Esophagus mucosa (tissue), 1 donor: Measurements from ENCODE around the gene DPYSL5. TPM values are rescaled to one million over a fixed set of nuclear protein-coding genes. Genes with fewer than 3 reads are reported as not detected.
"Not testable (repeated sequence)": the region's sequence is repeated elsewhere in the genome, so short reads cannot be mapped to it uniquely, and the experiment has no call there.

ENCODE experiments used
- ATAC-seq: fragments of 200-7000 bp; cut with Tn5 transposase; one replicate; pipeline ENCODE4 v1.9.1; 2020
- total RNA-seq: library from RNA; stranded (reverse); gene quantifications from one replicate; pipeline ENCODE4 v1.2.4, GENCODE V29; 2023
- donor health status: DM: yes; HTN: yes; CAD: no.

The DPYSL5 gene
- total RNA-seq, 1 donor from 2014 or later = not detected

- no peak for ATAC-seq
Observed at GRCh38 chr2:26875065-26875634, 27.2 kb downstream of the DPYSL5 start.

- ATAC-seq = no peak
Observed at GRCh38 chr2:26875808-26876207, 27.9 kb downstream of the DPYSL5 start.

- no peak for ATAC-seq
Observed at GRCh38 chr2:26876260-26876659, 28.3 kb downstream of the DPYSL5 start.

GRCh38 chr2:26877276-26877675, 29.3 kb downstream of the DPYSL5 start:
- ATAC-seq = no peak

- ATAC-seq = no peak
Observed at GRCh38 chr2:26880161-26880560, 32.2 kb downstream of the DPYSL5 start.

GRCh38 chr2:26880910-26881435, 33.0 kb downstream of the DPYSL5 start:
- ATAC-seq = no peak

- not testable (repeated sequence) for ATAC-seq
Observed at GRCh38 chr2:26882220-26882619, 34.3 kb downstream of the DPYSL5 start.

- ATAC-seq = no peak
Observed at GRCh38 chr2:26883956-26884355, 36.0 kb downstream of the DPYSL5 start.

GRCh38 chr2:26884486-26884885, 36.6 kb downstream of the DPYSL5 start:
- no peak for ATAC-seq

- no peak for ATAC-seq
Observed at GRCh38 chr2:26885651-26886329, 37.9 kb downstream of the DPYSL5 start.

GRCh38 chr2:26886736-26887135, 38.8 kb downstream of the DPYSL5 start:
- ATAC-seq = no peak

- ATAC-seq = no peak
Observed at GRCh38 chr2:26887151-26887550, 39.2 kb downstream of the DPYSL5 start.

GRCh38 chr2:26889796-26890195, 41.9 kb downstream of the DPYSL5 start:
- ATAC-seq = no peak

- ATAC-seq = no peak
Observed at GRCh38 chr2:26890341-26891000, 42.5 kb downstream of the DPYSL5 start.

- ATAC-seq = no peak
Observed at GRCh38 chr2:26892133-26892532, 44.2 kb downstream of the DPYSL5 start.

GRCh38 chr2:26892922-26893524, 45.1 kb downstream of the DPYSL5 start:
- ATAC-seq = no peak

- no peak for ATAC-seq
Observed at GRCh38 chr2:26894136-26894535, 46.2 kb downstream of the DPYSL5 start.

- no peak for ATAC-seq
Observed at GRCh38 chr2:26897807-26898479, 50.0 kb downstream of the DPYSL5 start.

- ATAC-seq = no peak
Observed at GRCh38 chr2:26898480-26899078, 50.6 kb downstream of the DPYSL5 start.

- ATAC-seq = no peak
Observed at GRCh38 chr2:26899500-26900164, 51.7 kb downstream of the DPYSL5 start.

GRCh38 chr2:26900831-26901321, 52.9 kb downstream of the DPYSL5 start:
- no peak for ATAC-seq
